NCI-H1694 treated with DMSO at 0.1 percent for 48 hours (cell line): ENCODE results near the gene CHTF18.
"Not testable (repeated sequence)": the region's sequence is repeated elsewhere in the genome, so short reads cannot be mapped to it uniquely, and the experiment has no call there.

Experiments used
- DNase-seq: peaks from one replicate; lab custom pipeline; 2025; lab: John Stamatoyannopoulos, UW

The CHTF18 gene

DNA sequence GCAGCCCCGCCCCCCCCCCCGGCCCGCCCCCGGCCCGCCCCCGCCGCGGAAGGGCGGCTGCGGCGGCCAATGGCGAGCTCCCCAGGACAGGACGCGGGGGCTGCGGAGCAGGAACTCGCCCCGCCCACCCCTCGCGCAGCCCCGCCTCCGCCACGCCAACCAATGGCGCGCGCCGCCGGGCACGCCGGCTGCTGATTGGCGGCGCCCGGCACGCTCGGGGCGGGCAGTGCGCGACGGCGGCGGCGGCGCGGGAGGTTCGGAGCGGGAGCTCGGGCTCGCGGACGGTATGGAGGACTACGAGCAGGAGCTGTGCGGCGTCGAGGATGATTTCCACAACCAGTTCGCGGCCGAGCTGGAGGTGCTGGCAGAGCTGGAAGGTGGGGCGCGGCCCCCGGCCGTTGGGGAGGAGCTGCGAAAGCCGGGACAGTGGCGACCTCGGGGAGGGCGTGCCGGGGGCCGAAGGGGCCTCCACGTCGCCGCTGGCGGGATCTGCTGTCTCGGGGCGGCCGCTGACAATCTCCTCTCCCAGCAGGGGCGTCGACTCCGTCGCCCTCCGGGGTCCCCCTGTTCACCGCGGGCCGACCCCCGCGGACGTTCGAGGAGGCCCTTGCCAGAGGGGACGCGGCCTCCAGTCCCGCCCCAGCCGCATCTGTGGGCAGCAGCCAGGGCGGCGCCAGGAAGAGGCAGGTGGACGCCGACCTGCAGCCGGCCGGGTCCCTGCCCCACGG lies at the start of gene CHTF18:
Gene CHTF18, plus strand, starts transcription at position 222 of the 728 bp plus-strand sequence. Its CDS starts 65 bp downstream, at position 287.
- peak; percentile 72 for DNase-seq

DNA sequence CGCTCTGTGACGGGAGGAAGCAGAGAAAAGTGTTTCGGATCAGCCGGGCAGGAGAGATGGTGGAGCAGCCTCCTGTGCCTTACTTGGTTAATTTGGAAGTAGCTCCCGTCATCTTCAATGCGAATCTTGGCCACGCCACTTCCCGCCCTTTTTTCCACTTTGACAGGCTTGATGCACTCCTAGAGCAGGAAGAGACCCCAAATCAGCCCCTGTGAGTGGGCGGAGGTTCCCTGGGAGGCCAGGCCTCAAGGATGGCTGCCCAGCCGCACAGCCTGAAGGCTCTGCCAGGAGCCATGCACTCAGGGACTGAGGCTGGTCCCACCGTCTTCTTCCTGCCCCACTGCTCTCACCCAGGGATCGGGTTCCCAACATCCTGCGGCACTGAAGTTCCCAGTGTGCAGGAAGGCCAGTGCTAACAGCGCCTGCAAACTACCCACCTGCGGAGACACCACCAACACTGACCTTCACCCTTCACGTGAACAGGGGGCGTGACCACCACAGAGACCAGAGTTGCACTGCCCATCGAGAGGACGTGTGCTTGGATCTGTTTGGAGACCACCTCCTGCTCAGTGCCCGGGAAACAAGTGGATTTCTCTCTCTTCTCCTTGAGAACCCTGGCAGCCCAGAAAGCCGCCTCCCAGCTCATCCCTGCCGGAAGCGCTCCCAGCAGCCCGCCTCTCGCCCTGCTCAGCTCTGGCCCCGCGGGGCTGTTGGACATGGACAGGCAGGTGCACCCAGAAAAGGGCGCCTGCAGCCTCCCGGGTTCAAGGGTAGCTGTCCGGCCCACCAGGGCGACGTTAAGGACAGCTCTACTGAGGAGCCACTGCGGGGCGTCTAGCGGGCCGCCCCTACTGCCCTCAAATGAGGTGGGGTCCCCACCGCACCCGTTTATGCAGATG lies 48.6 kb upstream of the CHTF18 start:
- no peak for DNase-seq

DNA sequence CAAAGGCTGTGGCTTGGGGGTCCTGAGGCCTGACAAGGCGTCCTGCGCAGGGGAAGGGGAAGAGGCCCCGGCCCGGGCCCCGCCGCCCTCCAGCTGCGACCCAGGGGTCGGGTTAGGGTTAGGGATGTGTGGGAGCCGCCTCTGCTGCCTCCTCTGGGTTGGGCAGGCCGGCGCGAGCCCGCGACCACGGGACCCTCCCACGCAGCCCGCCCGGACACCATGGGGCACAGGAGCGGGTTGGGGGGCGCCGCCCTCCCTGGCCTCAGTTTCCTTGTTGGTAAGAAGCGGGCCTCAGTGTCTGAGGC lies 48.0 kb upstream of the CHTF18 start:
- no peak for DNase-seq

DNA sequence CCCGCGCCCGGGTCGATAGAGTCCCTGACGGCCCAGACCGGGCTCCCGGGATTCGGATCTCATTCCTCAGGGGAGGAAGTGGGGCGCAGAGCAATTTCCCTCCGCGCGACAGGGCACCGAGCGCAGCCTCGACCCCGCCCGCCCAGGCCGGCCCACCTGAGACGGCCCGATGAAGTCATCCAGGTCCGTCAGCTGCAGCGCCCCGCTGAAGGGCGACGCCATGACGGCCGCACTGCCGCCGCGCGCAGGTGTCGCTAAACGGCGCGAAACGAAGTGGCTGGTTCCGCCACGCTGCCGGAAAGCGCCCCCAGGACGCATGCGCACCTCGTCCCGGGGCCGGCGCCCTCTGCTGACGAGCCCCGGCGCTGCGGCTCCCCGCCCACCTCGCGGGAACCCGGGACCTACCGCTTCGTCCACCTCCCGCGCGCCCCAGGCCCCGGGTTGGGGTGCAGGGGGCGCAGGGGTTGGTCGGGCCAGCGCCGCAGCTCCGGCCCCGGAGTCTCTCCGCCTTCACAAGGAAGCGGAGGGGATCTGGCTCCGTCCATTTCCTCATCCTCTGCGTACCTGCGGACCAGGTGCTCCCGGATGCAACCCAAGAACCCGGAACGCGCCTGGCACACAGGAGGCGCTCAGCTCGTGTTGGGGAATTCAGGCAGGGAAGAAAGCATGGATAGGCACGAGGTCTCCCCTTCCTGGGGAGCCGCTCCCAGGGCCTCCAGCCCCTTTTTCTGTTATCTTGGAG lies 47.5 kb upstream of the CHTF18 start, which contains the start of gene CIAO3:
Gene CIAO3, minus strand, starts transcription at position 234 of the 742 bp plus-strand sequence. Its CDS starts 12 bp downstream, at position 222.
- DNase-seq: peak; percentile 60

DNA sequence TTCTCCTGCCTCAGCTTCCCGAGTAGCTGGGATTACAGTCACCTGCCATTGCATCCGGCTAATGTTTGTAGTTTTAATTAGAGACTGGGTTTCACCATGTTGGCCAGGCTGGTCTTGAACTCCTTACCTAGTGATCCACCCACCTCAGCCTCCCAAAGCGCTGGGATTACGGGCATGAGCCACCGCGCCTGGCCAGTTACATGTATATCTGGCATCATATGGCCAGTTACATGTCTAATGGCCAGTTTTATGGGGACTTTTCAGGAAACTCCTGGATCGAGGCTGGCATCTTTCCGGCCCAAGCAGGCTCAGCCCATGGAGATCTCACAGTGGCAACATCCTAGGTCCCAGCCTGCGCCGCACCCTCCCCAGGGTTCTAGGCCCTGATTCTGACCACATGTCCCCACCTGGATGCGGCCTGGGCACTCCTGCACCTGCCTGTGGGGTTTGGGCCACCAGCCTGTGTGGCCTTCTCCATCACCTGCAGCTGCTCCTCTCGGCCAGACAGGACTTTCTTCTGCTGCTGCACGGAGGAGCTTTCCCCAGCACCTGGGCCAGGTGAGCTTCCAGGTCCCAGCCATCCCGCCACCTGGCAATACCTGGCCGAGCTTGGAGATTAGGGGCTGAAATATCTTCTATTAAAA lies 46.3 kb upstream of the CHTF18 start:
- no peak for DNase-seq

DNA sequence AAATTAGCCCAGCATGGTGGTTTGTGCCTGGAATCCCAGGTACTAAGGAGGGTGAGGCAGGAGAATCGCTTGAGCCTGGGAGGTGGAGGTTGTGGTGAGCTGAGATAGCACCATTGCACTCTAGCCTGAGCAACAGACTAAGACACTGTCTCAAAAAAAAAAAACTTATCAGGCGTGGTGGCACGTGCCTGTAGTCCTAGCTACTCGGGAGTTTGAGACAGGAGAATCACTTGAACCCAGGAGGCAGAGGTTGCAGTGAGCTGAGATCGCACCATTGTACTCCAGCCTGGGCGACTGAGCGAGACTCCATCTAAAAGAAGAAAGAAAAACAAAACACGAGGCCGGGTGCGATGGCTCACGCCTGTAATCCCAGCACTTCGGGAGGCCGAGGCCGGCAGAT lies 45.5 kb upstream of the CHTF18 start:
- DNase-seq: not testable (repeated sequence)

DNA sequence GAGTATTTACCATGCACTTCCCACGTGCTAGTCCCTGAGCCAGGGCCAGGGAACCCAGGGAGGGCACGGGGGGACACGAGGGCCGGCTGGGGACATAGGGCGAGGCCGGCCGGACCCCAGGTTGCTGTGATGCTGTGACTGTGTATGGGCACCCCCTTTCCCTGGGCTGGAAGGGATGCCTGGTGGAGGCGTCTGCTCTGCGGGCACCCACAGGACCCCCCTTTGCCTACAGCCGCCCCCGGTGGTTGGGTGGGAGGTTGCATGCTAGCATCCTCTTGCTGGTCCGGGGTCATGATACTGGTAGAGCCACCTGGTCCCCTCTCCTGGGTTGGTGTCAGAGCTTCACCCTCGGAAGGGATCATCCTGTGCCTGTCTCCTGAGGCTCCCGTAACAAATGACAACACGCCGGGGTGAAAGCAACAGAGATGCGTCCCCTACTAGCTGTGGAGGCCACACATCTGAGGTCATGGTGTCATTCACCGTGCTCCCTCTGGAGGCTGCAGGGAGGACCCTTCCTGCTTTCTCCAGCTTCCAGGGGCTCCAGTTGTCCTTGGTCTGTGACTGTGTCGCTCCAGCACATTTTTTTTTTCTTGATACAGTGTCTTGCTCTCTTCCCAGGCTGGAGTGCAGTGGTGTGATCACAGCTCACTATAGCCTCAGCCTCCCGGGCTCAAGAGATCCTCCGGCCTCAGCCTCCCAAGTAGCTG lies 44.5 kb upstream of the CHTF18 start:
- no peak for DNase-seq

DNA sequence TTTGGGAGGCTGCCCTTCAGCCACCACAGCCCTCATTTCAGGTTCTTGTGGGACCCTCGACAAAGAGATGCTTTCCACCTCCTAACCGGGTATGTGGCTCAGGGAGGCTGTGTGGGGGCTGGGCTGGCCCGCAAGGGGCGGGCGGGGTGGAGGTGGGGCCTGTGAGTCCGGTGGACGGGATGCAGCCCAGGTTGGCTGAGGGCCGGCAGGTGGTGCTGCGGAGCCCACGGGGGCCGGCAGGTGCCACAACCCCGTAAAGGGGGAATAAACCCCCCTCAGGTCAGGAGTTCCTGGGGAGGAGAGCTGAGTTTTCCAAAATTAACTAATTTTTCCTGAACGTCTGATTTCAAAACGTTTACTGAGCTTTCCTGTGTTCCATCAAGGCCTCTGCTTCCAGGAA lies 42.7 kb upstream of the CHTF18 start:
- no peak for DNase-seq

DNA sequence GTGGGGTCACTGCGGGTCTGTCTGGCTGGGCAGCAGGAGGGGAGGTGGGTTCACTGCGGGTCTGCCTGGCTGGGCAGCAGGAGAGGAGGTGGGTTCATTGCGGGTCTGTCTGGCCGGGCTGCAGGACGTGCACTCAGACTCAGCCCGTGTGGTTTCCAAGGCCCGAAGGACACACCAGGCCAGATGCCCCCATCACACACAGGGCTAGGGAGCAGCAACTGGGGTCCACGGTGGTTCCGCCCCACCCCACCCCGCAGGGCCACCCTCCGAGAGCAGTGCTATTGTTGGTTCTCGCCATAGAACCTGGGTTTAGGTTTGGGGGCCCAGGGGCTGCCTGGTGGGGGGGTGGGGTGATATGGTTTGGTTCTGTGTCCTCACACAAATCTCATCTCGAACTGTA lies 41.8 kb upstream of the CHTF18 start:
- no peak for DNase-seq

DNA sequence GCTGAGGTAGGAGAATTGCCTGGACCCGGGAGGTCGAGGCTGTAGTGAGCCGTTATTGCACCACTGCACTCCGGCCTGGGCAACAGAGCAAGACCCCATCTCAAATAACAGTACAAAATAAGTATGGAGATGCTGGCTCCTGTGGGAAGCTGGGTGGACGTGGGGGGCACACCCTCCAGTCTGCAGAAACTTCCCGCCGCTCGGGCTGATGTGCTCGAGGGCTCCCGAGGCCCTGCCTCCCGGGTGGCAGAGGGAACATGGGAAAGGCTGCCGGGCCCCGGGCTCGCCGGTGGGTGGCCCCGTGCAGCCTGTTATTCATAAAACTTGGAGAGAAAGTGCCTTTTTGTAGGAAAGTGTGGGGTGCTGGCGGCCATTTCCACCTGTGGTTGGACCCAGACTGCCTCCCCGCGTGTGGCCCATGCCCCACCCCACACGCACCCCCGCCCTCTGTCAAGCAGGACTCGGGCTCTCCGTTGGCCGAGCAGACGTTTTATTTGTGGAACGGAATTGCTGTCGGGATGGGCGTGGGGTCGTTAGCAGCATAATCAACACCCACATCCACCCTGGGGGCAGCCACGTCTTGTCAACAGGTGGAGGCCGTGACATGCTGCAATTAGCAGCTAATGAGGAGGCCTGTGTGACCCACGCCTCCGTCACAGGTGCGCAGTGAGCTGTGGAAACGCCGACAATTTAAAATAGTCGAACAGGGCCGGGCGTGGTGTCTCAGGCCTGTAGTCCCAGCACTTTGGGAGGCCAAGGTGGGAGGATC lies 40.3 kb upstream of the CHTF18 start:
- no peak for DNase-seq

DNA sequence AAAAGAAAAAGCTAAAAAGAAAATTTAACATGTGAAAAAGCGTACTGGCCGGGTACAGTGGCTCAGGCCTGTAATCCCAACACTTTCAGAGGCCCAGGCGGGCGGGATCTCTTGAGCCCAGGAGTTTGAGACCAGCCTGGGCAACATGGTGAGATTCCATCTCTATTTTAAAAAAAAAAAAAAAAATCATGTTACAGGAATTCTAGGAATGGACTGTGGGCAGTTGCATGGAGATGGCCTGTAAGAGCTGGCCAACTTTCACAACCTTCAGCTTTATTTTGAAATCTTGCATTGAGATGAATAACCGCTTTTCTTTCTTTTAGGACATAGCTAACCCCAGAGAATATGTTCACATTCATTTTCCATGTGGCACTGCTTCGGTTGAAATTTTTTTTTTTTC lies 39.4 kb upstream of the CHTF18 start:
- DNase-seq: no peak

DNA sequence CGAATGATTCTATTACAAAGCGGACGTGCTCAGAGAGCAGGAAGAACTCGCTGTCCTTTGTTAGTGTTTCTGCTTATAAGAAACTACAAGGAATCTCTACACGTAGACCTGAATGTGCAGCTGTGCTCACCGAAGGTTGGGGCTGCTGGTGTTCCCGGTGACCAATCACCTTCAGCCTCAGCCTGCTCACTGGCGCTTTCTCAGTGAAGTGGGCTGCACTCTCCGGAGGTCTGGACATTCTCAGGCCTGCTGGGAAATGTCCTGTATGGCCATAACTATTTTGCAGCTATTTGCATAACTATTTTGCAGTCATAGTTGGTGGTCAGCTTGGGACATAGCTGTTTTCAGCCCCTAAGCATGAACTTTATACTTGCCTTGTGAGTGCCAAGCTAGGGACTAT lies 37.9 kb upstream of the CHTF18 start:
- no peak for DNase-seq

DNA sequence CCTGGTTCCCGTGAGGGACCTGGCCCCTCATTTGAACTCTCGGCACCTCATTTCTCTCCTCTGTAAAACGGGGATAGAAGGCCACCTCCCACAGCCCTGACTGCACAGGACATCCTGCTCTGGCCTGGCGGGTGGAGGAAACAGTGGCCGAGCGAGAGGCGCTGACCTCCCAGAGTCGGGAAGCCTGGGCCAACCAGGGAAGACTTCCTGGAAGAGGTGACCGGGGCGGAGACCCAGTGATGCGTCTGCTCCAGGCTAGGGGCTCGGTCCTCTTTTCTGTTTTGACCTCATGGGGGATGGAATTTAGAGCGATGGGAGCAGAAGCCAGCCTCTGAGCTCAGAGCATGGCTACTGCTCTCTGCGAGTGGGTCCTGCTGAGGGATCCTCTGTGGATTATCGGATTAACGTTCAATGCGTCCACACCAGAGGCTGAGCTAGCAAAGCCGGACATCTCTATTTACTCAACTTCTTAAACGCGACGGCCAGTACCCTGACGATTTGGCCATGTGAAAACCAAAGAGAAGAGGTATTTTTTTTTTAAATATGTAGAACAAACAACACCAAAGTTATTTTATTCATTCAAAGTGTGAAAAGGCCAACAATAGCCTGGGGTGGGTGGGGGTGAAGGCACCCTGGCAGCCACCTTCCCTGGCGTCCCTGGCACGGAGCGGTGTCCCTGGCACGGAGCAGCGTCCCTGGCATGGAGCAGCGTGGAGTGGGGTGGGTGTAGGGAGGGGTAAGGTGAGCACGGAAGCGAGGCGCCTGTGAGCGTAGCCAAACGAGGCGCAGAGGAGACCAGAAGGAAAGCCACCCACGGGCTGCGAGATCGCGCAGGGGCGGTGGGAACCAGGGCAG lies 37.0 kb upstream of the CHTF18 start:
- no peak for DNase-seq

DNA sequence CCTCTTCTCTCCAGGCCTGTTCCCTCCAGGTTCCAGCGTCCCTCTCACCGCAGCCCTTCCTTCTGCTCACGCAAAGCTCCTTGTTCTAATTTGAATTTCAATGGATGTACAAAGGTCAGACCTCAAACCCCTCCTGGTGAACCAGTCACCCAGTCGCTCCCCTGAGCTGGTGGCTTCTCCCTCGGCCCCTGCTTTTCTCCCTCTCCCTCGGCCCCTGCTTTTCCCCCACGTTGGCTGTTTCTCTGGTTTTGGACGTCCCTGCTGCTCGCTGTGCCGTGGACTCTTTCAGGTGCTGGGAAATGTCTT lies 36.5 kb upstream of the CHTF18 start:
- no peak for DNase-seq

DNA sequence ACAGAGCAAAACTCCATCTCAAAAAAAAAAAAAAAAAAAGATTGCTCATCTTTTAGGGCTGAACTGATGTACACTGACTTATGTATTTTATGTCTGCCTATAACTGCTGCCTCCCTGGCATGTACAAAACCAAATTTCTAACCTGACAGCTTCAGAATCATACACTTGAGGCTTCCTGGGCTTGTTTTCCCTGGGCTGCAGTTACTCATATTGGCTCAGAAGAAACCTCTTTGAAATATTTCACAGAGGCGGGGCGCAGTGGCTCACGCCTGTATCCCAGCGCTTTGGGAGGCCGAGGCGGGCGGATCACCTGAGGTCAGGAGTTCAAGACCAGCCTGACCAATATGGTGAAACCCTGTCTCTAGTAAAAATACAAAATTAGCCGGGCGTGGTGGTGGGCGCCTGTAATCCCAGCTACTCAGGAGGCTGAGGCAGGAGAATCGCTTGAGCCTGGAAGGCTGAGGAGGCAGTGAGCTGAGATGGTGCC lies 34.3 kb upstream of the CHTF18 start:
- DNase-seq: not testable (repeated sequence)

DNA sequence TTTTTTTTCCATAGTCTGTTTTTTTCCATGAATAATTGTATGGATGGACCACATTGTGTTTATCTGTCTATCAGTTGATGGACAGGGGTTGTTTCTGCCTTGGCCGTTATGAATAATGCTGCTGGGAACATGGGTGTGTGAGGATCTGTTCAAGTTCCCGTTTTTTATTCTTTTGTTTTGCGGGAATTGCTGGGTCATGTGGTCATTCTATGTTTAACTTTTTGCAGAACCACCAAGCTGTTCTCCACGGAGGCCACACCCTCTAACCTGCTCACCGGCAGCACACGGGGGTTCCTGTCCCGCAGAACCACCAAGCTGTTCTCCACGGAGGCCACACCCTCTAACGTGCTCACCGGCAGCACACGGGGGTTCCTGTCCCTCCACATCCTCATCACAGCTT lies 33.8 kb upstream of the CHTF18 start:
- no peak for DNase-seq

DNA sequence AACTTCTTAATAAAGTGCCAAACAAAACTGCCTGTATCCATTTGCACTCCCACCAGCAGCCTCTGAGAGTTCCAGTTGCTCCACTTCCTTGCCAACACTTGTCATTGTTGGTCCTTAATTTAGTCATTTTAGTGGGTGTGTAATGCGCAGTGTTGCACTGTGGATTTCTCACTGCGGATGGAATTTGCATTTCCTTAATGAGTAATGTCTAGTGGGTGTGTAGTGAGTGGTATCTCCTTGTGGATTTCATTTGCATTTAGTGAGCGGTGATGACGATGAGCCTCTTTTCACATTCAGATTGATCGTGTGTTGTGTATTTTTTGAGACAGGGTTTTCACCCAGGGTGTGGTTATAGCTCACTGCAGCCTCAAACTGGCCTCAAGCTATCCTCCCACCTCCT lies 32.0 kb upstream of the CHTF18 start:
- DNase-seq: no peak

DNA sequence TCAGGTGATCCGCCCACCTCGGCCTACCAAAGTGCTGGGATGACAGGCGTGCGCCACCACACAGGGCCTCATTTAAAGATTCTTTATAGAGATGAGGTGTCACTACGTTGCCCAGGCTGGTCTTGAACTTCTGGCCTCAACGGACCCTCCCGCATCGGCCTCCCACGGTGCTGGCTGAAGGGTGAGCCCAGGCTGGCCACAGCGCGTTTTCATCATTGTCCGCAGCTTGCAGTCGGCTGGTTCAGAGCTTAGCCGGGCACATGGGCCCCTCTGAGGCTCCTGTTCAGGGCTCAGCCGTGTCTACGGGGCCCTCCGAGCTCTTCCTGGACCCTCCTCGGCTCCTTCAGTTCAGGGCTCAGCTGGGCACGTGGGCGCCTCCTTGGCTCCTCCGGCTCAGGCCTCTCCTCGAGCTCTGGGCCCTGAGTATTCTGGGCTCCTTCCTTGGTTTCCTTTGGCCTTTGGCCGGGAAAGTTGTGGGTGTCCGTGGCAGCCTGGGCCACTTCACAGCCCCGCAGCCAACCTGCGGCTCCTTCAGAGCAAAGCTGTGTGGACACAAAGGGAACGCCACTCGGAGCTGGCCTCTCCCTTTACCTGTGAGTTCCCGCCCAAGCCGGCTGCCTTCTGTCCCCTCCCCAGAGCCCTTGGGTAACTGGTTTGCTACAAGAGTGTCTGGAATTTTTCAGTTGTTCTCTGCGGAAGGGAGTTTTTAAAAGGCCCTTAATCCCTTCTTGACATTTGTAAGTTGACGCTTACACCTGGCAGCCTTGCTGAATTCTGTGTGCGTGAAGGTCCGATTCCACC lies 29.1 kb upstream of the CHTF18 start:
- no peak for DNase-seq

DNA sequence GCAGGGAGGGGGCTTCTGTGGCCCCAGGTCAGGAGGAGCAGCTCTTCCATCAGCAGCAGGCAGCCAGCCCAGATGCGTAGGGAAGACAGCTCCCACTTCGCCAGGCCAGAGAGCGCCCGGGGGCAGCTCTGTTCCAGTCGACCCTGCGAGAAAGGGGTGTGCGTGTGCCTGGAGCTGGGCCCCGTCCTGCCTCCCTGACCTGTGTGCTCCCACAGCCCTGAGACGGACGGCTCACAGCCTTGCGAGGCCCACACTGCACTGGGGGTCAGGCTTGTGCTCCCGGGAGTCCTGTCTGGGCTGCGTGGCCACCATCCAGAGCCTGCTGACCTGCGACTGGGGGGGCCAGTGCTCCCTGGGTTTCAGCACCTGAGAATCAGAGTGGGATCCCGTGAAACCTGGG lies 28.4 kb upstream of the CHTF18 start:
- DNase-seq: no peak
